Measurements from ENCODE around the gene MYLK4.

- TF ChIP-seq, protein P1, sequence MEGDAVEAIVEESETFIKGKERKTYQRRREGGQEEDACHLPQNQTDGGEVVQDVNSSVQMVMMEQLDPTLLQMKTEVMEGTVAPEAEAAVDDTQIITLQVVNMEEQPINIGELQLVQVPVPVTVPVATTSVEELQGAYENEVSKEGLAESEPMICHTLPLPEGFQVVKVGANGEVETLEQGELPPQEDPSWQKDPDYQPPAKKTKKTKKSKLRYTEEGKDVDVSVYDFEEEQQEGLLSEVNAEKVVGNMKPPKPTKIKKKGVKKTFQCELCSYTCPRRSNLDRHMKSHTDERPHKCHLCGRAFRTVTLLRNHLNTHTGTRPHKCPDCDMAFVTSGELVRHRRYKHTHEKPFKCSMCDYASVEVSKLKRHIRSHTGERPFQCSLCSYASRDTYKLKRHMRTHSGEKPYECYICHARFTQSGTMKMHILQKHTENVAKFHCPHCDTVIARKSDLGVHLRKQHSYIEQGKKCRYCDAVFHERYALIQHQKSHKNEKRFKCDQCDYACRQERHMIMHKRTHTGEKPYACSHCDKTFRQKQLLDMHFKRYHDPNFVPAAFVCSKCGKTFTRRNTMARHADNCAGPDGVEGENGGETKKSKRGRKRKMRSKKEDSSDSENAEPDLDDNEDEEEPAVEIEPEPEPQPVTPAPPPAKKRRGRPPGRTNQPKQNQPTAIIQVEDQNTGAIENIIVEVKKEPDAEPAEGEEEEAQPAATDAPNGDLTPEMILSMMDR (IDR thresholded peaks at IDR 0.05; ENCODE audit: insufficient read depth, low read depth, low read length), result no peak
- no peak for TF ChIP-seq EZH2 (IDR thresholded peaks at IDR 0.05; ENCODE audit: insufficient read depth, low read length)
Observed at GRCh38 chr6:2639167-2639566, 111.6 kb downstream of the MYLK4 start.

Data from astrocyte (in vitro differentiated cells and primary cell).